Epithelial cell of proximal tubule (primary cell): Measurements from ENCODE around the gene ATP9A. TPM values are rescaled to one million over a fixed set of nuclear protein-coding genes. Genes with fewer than 3 reads are reported as not detected.

Source experiments
- DNase-seq: peaks from one replicate; pipeline ENCODE4 v3.0.0-alpha.2; 2011; ENCODE audit warnings: low read depth
- H3K4me3 ChIP-seq: 2 replicates; pipeline ENCODE4 v1.5.1; 2011; ENCODE audit warnings: low read depth, mild to moderate bottlenecking, low read length
- total RNA-seq: library from RNA; depleted of rRNA; stranded (reverse); fragments of >200 nt; gene quantifications from 2 replicates; pipeline ENCODE4 v1.2.3, GENCODE V29; 2015
- TF ChIP-seq, protein P1 (sequence below): conservative IDR thresholded peaks from 2 replicates; pipeline ENCODE4 v1.5.1; 2012; ENCODE audit warnings: low read depth, mild to moderate bottlenecking, low read length

The ATP9A gene
- total RNA-seq, 1 donor from 2014 or later, result 22.5 TPM

GRCh38 chr20:51607170-51607569, 161.0 kb downstream of the ATP9A start:
- no peak for DNase-seq
- TF ChIP-seq, protein P1, sequence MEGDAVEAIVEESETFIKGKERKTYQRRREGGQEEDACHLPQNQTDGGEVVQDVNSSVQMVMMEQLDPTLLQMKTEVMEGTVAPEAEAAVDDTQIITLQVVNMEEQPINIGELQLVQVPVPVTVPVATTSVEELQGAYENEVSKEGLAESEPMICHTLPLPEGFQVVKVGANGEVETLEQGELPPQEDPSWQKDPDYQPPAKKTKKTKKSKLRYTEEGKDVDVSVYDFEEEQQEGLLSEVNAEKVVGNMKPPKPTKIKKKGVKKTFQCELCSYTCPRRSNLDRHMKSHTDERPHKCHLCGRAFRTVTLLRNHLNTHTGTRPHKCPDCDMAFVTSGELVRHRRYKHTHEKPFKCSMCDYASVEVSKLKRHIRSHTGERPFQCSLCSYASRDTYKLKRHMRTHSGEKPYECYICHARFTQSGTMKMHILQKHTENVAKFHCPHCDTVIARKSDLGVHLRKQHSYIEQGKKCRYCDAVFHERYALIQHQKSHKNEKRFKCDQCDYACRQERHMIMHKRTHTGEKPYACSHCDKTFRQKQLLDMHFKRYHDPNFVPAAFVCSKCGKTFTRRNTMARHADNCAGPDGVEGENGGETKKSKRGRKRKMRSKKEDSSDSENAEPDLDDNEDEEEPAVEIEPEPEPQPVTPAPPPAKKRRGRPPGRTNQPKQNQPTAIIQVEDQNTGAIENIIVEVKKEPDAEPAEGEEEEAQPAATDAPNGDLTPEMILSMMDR, result no peak
- H3K4me3 ChIP-seq, result no peak overlapping the region

- DNase-seq, result no peak
- H3K4me3 ChIP-seq, result no peak overlapping the region
- TF ChIP-seq, protein P1, result no peak
Observed at GRCh38 chr20:51604851-51605250, 163.3 kb downstream of the ATP9A start.

GRCh38 chr20:51602131-51602530, 166.1 kb downstream of the ATP9A start:
- TF ChIP-seq, protein P1, result no peak
- no peak overlapping the region for H3K4me3 ChIP-seq
- DNase-seq, result no peak

- H3K4me3 ChIP-seq, result no peak overlapping the region
- no peak for DNase-seq
- TF ChIP-seq, protein P1, result no peak
Observed at GRCh38 chr20:51600950-51601349, 167.2 kb downstream of the ATP9A start.

DNA sequence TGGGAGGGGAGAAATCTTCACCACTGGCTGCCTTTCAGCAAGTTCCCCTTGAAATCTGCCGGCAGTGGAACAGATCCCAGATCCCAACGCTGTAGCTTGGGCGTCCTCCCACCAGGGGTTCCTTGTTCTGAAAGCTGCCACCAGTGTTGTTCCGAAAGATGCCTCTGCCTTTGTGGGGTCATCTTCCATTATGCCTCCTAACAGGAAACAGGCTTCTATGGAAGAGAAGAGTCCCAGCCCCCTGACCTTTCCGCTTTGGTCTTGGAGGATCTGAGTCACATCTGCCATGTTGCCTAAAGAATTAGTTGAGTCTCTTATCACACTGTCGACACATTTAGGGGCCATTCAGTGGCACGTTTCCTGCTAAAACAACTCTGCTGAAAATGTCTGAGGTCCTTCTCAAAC, 168.2 kb downstream of the ATP9A start:
- DNase-seq, result no peak
- TF ChIP-seq, protein P1, result no peak
- H3K4me3 ChIP-seq, result no peak overlapping the region

GRCh38 chr20:51598556-51598955, 169.6 kb downstream of the ATP9A start:
- TF ChIP-seq, protein P1, result no peak
- no peak for DNase-seq

DNA sequence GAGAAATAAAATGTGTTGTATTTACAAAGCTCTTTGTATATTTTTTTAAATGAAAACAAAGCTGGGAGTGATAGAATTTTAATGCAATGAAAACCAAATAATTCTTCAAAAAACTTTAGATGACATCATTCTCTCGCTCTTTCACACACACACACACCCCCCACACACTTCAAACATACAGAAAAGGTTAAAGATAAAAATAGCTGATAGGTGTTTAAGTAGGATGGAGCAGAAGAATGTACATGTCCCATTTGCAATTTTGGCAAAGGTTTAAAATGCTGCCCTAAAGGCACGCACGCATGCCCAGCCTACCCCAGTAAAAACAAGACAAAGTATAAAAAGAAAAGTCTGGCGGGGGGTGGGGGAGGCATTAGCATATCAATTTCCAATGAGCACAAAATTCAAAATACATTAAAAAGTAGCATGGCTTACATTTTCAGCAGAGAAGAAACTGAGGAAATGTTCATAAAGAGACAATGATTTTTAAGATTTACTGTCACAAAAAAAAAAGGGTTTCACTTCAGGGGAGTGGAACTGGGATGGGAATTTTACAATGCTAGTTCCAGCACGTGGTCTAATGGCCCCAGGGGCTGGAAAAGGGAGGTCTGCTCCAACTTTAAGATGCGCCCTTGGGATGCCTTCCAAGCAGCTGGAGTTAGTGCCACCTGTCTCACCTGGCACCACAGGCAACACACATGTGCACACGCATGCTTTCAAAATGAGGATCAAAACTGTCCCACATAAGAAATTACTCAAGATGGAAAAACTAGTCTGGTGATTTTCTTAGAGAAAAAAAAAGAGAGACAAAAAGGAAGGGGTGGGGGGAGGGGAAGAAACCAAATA, 170.6 kb downstream of the ATP9A start:
- no peak overlapping the region for H3K4me3 ChIP-seq
- TF ChIP-seq, protein P1, result no peak
- no peak for DNase-seq

More at GRCh38 chr20:51598556-51598955, 169.6 kb downstream of the ATP9A start:
- H3K4me3 ChIP-seq, result no peak overlapping the region
